ENCODE results near the gene GAL3ST1. TPM values are rescaled to one million over a fixed set of nuclear protein-coding genes. Genes with fewer than 3 reads are reported as not detected.
"Not testable (repeated sequence)": the region's sequence is repeated elsewhere in the genome, so short reads cannot be mapped to it uniquely, and the experiment has no call there.

Gene GAL3ST1
- total RNA-seq, 1 experiment from 2014 or later, result 76.4 TPM

DNA sequence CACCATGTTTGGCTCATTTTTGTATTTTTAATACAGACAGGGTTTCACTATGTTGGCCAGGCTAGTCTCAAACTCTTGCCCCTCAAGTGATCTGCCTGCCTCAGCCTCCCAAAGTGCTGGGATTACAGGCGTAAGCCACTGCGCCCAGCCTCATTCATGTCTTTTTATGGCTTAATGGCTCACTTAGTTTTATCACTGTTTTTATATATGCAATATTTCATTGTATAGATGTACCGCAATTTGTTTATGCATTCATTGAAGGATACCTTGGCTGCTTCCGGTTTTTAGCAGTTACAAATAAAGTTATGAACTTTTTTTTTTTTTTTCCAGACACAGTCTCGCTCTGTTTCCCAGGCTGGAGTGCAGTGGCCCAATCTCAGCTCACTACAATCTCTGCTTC lies 27.0 kb upstream of the GAL3ST1 start:
- DNase-seq (ENCODE audit: low read depth), result no peak
- in situ Hi-C loops (cut with HindIII; ENCODE audit: low pct_unique_long_range_greater_than_20kb, low sequenced_read_pairs), result no loop called here

DNA sequence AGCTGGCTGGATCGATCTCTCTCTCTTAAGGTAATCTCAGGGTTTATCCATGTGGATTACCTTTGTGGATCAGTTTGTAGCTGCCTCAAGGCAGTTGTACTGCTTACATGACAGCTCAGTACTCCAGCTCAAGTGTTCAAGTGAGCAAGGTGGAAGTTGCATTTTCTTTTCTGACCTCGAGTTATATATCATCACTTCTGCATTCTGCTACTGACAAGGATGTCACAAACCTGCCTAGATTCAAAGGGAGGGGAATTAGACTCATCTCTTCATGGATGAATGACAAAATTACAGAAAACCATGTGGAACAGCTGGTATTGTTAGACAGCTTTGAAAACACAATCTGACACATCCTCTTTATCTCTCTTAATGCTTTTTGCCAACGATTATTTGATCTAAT lies 26.5 kb upstream of the GAL3ST1 start:
- in situ Hi-C loops (cut with HindIII; ENCODE audit: low pct_unique_long_range_greater_than_20kb, low sequenced_read_pairs), result no loop called here
- DNase-seq (ENCODE audit: low read depth), result no peak

DNA sequence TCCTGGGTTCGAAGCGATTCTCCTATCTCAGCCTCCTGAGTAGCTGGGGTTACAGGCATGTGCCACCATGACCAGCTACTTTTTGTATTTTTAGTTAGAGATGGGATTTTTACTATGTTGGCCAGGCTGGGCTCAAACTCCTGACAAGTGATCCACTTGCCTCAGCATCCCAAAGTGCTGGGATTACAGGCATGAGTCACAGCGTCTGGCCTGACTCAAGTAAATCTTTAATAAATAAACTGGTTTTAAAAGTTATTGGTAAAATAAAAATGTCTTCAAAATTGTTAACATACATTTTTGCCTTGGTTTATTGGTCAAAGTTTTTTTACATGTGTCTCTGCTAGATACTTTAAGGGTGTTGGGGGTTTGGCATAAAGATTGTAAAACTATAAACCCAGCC lies 24.5 kb upstream of the GAL3ST1 start:
- in situ Hi-C loops (cut with HindIII; ENCODE audit: low pct_unique_long_range_greater_than_20kb, low sequenced_read_pairs), result no loop called here
- no peak for DNase-seq (ENCODE audit: low read depth)

DNA sequence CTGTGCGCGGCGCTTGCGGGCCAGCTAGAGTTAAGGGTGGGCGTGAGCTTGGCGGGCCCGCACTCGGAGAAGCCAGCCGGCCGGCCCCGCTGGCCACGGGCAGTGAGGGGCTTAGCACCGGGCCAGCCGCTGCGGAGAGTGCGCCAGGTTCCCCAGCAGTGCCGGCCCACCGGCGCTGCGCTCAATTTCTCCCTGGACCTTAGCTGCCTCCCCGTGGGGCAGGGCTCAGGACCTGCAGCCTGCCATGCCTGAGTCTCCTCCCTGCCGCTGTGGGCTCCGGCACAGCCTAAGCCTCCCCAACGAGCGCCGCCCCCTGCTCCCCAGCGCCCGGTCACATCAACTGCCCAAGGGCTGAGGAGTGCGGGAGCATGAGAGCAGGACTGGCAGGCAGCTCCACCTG lies 22.4 kb upstream of the GAL3ST1 start:
- no peak for DNase-seq (ENCODE audit: low read depth)
- in situ Hi-C loops (cut with HindIII; ENCODE audit: low pct_unique_long_range_greater_than_20kb, low sequenced_read_pairs), result no loop called here

DNA sequence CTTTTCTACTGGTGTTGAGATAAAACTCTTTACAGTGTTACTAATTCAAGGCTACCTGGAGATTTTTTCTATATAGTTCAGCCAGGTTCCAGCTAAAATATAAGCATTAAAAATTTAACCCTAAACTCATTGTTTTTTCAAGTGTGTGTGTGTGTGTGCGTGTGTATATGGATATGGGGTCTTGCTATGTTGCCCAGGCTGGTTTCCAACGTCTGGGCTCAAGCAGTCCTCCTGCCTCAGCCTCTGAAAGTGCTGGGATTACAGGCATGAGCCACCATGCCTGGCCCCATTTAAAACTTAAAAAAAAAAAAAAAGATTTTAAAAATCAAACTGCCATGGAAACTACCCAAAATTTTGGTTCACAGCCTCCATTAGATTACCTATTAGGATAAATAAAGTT lies 21.7 kb upstream of the GAL3ST1 start:
- no peak for DNase-seq (ENCODE audit: low read depth)
- in situ Hi-C loops (cut with HindIII; ENCODE audit: low pct_unique_long_range_greater_than_20kb, low sequenced_read_pairs), result no loop called here

DNA sequence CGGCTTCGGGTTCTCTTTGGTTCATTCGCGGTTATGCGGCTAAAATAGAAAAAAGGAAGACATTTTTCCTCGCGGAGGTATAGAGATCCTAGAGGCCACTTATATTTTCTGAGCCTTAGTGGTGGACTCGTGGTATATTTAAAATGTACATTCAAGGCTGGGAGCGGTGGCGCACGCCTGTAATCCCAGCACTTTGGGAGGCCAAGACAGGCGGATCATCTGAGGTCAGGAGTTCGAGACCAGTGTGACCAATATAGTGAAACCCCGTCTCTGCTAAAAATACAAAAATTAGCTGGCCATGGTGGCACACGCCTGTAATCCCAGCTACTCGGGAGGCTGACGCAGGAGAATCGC lies 17.9 kb upstream of the GAL3ST1 start:
- in situ Hi-C loops (cut with HindIII; ENCODE audit: low pct_unique_long_range_greater_than_20kb, low sequenced_read_pairs); DNase-seq (ENCODE audit: low read depth): not testable (repeated sequence)

DNA sequence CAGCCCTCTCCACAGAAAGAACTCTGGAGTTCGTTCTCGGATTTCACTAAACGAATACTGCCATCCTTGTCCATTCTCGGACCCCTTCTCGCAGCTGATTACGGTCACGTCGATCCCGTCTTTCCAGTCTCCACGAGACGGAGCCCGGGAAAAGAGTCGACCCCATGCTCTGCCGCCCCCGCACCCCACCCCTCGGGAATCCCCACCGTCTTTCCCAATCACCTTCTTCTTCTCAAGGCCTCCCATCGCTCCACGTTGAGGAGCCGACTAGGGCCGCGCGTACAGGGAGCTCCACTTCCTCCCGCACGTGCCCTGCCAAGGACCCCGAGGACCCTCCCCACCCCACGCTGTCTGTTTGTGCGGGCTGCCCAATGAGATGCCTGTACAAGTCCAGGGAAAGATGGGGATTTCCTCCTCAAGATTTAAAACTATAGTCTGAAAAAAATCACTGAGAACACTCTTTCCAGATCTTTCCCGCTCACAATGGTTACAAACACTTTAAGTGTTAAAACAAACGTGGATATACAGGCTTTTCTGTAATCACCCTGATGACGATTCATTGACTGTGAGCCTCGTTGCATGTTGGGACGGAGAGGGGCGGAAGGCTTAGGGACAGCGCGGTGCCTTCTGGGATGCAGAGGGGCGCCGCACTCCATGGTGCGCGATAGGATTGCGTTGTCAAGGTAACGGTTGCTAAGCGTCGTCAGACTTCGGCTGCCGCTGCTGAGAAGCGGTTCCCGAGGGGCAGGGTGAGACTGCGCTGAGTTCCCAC lies 17.3 kb upstream of the GAL3ST1 start, which contains the start of gene PES1:
PES1 (minus strand) TSS at position 323 of the 772 bp plus-strand sequence; CDS start at position 246, 77 bp downstream.
- in situ Hi-C loops (cut with HindIII; ENCODE audit: low pct_unique_long_range_greater_than_20kb, low sequenced_read_pairs), result no loop called here
- DNase-seq (ENCODE audit: low read depth), result peak; percentile 99

DNA sequence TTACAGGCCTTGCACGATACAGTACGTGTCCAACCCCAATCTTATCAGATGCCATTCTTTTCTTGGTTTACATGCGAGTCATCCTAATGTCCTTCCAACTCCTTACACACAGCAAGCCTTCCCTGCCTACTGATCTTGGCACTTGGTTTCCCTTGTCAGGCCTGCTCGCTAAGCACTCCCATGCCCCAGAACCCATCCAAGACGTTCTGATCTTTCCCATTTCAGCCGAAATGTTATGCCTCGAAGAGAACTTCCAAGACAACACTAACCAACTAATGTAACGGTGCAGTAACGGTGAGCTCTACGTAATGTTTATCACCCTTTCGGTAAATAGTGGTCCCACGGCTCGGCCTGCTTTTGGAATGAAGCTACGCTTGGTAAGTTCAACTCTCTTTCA lies 16.7 kb upstream of the GAL3ST1 start:
- in situ Hi-C loops (cut with HindIII; ENCODE audit: low pct_unique_long_range_greater_than_20kb, low sequenced_read_pairs), result no loop called here
- DNase-seq (ENCODE audit: low read depth), result no peak

DNA sequence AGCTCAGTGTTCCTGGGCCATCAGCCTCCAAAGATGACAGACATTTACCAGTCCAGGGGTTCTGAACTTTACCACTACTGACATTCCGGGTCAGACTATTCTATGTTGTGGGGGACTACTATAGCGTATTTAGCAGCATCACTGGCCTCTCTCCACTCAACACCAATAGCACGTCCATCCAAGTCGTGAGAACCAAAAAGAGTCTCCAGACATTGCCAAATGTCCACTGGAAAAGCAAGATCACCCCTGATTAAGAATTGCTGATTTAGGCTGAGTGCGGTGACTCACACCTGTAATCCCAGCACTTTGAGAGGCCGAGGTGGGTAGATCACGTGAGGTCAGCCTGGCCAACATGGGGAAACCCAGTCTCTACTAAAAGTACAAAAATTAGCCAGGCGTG lies 11.9 kb upstream of the GAL3ST1 start:
- in situ Hi-C loops (cut with HindIII; ENCODE audit: low pct_unique_long_range_greater_than_20kb, low sequenced_read_pairs), result no loop called here
- DNase-seq (ENCODE audit: low read depth), result no peak

DNA sequence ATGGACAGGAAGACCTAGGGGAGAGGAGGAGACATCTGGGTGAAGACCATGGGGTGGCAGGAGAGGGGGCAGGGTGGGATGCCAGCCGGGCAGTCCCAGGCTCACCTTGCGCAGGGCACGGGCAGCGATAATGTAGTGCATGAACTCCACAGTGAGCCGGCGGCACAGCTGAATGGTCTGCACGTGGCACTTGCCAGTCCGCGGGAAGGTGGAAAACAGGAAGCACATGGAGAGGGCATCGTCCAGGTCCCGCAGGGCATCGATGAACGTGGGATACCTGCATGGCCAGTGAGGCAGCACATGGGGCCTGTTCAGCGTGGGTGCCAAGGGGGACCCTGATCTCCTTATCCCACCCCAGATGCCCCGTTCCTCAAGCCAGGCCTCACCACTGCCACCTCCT lies 10.0 kb upstream of the GAL3ST1 start:
- in situ Hi-C loops (cut with HindIII; ENCODE audit: low pct_unique_long_range_greater_than_20kb, low sequenced_read_pairs), result no loop called here
- no peak for DNase-seq (ENCODE audit: low read depth)

DNA sequence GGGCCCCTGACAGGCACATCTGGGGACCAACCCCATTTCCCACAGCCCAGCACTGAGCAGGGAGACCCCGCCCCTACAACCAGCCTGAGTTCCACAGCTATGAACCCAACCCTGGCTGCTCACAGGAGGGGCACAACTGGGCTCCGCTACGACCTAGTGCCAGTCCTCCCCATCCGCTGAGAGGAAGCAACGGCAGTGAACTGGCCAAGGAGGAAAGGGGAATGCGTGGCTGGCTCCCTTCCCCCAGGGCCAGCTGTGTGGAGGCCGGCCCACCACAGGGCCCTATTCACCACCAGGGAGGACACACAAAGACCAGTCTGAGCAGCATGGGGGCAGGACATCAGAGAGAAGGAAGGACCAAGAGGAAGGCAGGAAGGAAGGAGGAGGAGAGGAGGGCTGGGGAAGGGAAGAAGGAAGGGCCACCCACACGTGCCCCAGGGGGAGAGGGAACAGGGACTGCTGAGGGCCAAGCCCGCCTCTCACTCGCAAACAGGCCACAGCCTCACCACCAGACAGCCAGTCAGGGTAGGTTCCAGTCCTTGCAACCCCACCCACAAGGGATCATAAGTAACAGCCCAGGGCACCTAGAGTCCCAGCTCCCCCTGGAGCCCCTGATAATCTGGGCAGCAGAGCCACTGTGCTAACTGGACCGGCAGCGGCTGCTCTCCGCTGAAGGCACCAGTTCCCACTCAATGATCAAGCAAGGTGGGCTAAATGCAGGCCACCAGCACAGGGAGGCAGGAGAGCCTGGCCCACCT lies 8.5 kb upstream of the GAL3ST1 start:
- no peak for DNase-seq (ENCODE audit: low read depth)
- in situ Hi-C loops (cut with HindIII; ENCODE audit: low pct_unique_long_range_greater_than_20kb, low sequenced_read_pairs), result no loop called here

DNA sequence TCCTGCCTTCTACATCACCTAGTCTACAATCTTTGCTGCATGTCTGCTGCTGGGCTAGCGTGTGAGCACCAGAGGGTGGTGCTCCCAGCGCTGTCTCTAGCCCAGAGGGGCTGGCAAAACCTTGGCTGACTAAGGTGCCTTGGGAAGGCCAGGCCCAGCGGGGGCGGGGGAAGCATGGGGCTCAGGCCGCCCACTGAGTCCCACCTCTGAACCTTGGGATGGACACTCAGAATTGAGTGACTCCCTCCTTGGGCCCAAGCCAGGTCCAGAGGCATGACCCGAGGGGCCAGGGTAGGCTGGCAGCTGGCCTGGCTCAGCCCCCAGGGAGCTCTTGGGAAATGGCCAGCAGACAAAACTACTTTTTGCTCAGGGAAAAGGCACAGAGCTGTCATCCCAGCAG lies 7.6 kb upstream of the GAL3ST1 start:
- in situ Hi-C loops (cut with HindIII; ENCODE audit: low pct_unique_long_range_greater_than_20kb, low sequenced_read_pairs), result no loop called here
- no peak for DNase-seq (ENCODE audit: low read depth)

DNA sequence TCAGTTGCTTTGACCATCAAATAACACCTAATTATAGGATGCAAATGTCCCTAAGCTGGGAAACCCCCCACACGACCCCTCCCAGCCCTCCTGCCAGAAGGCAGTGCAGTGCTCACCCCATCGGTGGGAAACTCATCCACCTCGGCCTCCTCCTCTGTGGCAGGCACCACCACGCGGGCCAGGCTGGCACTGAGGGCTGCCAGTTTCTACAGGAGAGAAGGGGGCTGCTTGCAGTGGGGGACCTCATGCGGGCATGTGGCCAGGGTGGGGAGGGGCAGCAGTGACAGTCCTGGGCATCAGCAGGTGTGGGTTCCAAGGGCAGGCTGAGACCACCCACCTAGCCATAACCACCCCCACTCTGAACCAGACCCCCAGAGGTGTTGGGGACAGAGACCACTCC lies 6.4 kb upstream of the GAL3ST1 start:
- in situ Hi-C loops (cut with HindIII; ENCODE audit: low pct_unique_long_range_greater_than_20kb, low sequenced_read_pairs), result no loop called here

DNA sequence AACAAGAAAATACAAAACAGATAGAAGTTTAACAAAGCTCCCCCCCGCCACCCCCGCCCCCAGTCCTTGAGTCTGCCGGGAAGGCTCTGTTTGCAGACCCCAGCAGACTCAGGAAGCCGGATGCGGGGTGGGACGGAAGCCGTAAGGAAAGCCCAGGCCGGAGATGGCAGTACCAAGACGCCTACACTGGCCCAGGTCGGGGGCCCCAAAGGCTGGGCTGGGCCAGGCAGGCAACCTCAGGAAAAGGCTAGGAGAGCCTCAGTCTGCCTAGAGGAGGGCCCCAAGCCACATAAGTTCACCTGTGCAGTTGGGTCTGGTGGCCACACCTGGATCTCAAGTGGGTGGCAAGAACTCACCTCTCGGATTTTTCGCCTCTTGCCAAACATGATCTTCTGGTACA lies 4.0 kb upstream of the GAL3ST1 start:
- no peak for DNase-seq (ENCODE audit: low read depth)
- in situ Hi-C loops (cut with HindIII; ENCODE audit: low pct_unique_long_range_greater_than_20kb, low sequenced_read_pairs), result no loop called here

More for the DNA sequence above, 6.4 kb upstream of the GAL3ST1 start:
- no peak for DNase-seq (ENCODE audit: low read depth)

DNA sequence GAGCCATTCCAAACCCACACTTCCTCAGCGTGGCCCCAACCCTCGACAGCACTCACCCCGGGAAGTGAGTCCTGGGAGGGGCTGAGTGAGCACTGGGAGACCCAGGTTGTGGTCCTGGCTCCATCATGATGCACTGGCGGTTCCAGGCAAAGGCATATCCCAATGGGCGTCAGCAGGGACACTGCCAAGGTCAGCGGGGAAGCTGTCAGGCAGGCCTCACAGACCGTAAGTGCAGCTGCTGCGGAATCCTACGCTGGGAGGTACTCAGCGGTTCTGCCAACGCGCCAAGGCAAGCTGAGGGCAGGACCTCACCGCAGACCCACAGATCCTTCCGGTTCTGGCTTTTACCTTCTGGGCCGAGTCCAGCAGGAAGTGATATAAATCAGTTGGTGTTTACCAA lies 1.4 kb upstream of the GAL3ST1 start:
- no peak for DNase-seq (ENCODE audit: low read depth)
- in situ Hi-C loops (cut with HindIII; ENCODE audit: low pct_unique_long_range_greater_than_20kb, low sequenced_read_pairs), result no loop called here

DNA sequence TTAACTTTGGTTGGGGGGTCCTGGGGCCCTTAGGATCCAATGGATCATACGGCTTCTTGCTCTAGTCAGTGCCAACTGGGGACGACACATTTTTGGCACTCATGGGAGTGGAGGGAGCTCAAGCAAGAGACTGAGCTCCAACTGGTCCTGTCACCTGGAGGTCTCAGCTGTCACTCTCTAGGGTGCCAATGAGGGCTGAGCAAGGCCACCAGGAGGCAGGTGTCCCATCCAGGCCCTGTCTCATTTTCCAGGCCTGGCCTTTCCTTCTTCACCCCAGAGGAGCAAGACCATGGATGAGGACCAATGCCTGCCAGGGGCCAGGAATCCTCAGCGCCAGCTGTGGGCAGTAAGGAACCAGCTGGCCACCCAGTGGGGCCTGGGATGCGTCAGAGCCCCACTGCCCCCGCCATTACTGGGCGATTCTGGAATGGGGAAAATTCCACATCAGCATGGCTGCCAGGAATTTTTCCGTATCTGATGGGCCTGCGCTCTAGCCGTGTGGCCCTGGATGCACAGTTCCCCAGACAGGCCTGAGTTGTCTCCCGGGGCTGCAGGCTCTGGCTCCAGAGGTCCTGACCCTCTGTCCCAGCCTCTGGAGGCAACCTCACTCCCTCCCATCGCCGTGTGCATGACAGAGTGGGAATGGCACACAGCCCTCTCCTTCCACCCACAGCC lies 669 bp upstream of the GAL3ST1 start:
- in situ Hi-C loops (cut with HindIII; ENCODE audit: low pct_unique_long_range_greater_than_20kb, low sequenced_read_pairs), result no loop called here
- no peak for DNase-seq (ENCODE audit: low read depth)

DNA sequence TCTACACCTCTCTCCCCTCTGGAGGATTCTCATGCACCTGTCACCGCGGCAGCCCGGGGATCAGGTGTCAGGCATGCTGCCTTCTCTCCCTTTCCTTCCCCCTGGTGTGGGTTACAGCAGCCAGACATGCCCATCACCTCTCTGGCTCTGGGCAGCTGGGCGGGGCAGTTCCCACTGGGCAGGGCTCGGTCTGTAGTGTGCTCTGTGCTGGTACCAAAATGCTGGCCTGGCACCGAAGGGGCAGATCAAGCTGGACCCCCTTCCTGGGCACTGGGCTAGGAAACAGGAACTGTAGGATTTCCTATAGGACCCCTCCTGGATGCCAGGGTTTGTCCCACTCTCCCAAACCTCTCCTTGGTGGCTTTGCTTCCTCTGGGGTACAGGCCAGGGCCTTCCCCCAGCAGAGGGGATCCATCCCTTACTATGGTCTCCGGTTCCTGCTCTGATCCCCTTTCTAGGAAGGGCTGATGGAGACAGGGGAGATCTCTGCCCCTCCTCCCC lies 821 bp downstream of the GAL3ST1 start:
- DNase-seq (ENCODE audit: low read depth), result peak; percentile 70
- in situ Hi-C loops (cut with HindIII; ENCODE audit: low pct_unique_long_range_greater_than_20kb, low sequenced_read_pairs), result no loop called here

DNA sequence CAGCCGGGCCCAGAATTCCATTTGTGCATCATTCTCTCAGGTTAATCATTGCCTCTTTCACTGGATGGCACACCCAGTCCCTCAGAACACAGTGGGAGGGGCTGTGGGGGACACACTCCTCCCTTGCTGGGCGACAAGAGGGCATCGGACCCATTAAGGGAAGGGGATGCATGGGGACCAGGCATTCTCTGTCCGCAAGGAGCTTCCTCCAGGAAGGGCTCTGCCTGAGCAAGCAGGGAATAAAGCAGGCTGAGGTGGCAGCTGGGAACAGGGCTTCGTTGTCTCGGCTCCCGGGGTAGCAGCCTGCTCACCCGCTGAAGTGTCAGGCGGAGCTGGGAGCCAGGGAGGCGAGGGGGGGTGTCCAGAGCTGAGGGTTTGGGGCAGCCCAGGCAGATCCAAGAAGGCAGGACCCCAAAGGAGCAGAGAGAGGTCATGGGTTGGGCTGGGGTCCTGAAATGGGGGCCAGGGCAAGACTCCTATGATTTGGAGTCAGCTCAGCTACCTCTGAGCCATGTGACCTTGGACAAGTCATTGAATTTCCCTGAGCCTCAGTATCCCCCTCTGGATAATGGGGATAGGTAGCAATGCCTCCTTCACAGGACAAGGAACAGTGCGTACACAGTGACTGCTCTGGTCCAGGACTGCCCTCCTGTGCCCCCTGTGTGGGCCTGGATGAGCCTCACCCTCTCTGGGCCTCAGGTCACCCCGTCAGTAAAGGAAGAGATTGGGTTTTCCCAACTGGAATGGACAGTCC lies 1.4 kb downstream of the GAL3ST1 start:
- peak; percentile 78 for DNase-seq (ENCODE audit: low read depth)
- in situ Hi-C loops (cut with HindIII; ENCODE audit: low pct_unique_long_range_greater_than_20kb, low sequenced_read_pairs), result no loop called here

Measured in Caki2 (cell line).